Smooth muscle cell (in vitro differentiated cells): ENCODE results near the gene SLC19A1. TPM values are rescaled to one million over a fixed set of nuclear protein-coding genes. Genes with fewer than 3 reads are reported as not detected.

Source experiments
- DNase-seq: peaks from one replicate; lab custom pipeline; 2025; ENCODE audit not compliant: unreplicated experiment; lab: John Stamatoyannopoulos, UW
- H2AFZ ChIP-seq: fragments of 200-600 bp; sonication (generic); 2 replicates; pipeline ENCODE4 v1.6.0; 2016; ENCODE audit warnings: antibody characterized with exemption, low read depth, mild to moderate bottlenecking
- H3F3A ChIP-seq: fragments of 200-600 bp; sonication (generic); 2 replicates; pipeline ENCODE4 v1.6.0; 2017; ENCODE audit warnings: antibody characterized with exemption, low read depth
- H3K27ac ChIP-seq: fragments of 200-600 bp; sonication (generic); 2 replicates; pipeline ENCODE4 v1.5.1; 2016; ENCODE audit warnings: low read depth, mild to moderate bottlenecking
- H3K27me3 ChIP-seq: fragments of 200-600 bp; sonication (generic); 2 replicates; pipeline ENCODE4 v1.6.1; 2016; ENCODE audit warnings: low read depth, mild to moderate bottlenecking
- H3K36me3 ChIP-seq: fragments of 200-600 bp; sonication (generic); 2 replicates; pipeline ENCODE4 v1.5.1; 2016; ENCODE audit warnings: low read depth
- H3K4me1 ChIP-seq: fragments of 200-600 bp; sonication (generic); 2 replicates; pipeline ENCODE4 v1.5.1; 2016; ENCODE audit warnings: low read depth
- H3K4me2 ChIP-seq: fragments of 200-600 bp; sonication (generic); 2 replicates; pipeline ENCODE4 v1.6.0; 2016; ENCODE audit warnings: mild to moderate bottlenecking
- H3K4me3 ChIP-seq: fragments of 200-600 bp; sonication (generic); 2 replicates; pipeline ENCODE4 v1.5.1; 2016; ENCODE audit warnings: mild to moderate bottlenecking
- H3K79me2 ChIP-seq: fragments of 200-600 bp; sonication (generic); 2 replicates; pipeline ENCODE4 v1.6.0; 2016; ENCODE audit warnings: low read depth, mild to moderate bottlenecking
- H3K9ac ChIP-seq: fragments of 200-600 bp; sonication (generic); 2 replicates; pipeline ENCODE4 v1.6.0; 2016; ENCODE audit warnings: low read depth
- H3K9me3 ChIP-seq: fragments of 200-600 bp; sonication (generic); replicated peaks from 2 replicates; pipeline ENCODE4 v1.5.1; 2016; ENCODE audit warnings: low read depth
- H4K20me1 ChIP-seq: fragments of 200-600 bp; sonication (generic); 2 replicates; pipeline ENCODE4 v1.6.0; 2016; ENCODE audit warnings: low read depth
- WGBS: methylation state at CpG from one replicate; pipeline ENCODE4 v1.1.7; 2016; ENCODE audit warnings: low lambda C conversion rate; 5-methylcytosine and 5-hydroxymethylcytosine counted together
- polyA plus RNA-seq: library from polyadenylated mRNA; unstranded; fragments of >200 nt; fragmentation: Nextera tagmentation; extraction: Ambion mirVana; gene quantifications from 2 replicates; pipeline ENCODE4 v1.2.1, GENCODE V29; 2016
- total RNA-seq: library from RNA; depleted of rRNA; stranded (reverse); fragments of >200 nt; gene quantifications from 2 replicates; pipeline ENCODE4 v1.2.3, GENCODE V29; 2014
- TF ChIP-seq, protein P1 (sequence below): fragments of 200-600 bp; sonication (generic); IDR thresholded peaks from 2 replicates; pipeline ENCODE4 v1.5.1; 2017; ENCODE audit warnings: borderline replicate concordance, mild to moderate bottlenecking, antibody characterized with exemption; ENCODE audit not compliant: insufficient read depth, poor library complexity, severe bottlenecking

Gene SLC19A1
- total and polyA plus RNA-seq, 2 experiments from 2014 or later = 2.3 to 33.2 TPM

DNA sequence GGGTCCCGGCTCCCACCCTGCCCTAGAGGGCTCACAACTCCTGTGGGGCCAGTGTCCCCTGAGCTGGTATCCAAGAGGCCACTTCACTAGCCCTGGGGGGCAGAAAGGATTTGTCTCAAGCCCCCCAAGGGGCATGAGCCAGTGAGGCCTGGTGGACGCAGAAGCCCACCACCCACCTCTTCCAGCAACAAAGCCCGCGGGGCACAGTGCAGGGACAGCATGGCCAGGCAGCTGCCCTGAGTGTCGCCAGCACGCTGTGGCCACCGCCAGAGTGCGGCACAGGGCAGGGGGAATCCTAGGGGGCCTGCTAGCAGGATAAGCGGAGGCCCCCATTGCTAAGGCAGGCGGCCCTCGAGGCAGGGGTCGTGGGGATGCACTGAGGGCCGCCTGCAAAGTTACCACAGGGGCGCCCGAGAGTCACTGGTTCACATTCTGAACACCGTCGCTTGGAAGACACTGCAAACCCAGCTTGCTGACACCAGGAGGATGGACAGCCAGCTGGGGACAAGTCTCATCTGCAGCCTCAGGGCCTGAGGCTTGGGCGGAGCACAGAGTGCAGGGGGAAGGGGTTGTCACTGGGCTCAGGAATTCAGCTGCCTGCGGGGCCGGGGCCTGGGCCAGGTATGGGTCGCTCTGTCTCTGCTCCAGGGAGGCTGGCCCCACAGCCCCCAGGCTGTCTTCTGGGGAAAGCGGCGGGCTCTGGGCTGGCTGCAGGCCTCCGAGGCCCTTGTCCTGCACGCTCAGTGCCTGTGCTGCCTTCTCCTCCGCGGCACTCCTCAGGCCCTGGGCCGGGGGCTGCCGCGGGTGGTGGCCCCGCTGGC lies 26.8 kb downstream of the SLC19A1 start:
- Histone ChIP-seq H3F3A (peaks cover 3% of the 10 kb centered on the region), H3K9me3 (peaks cover 10% of the 10 kb centered on the region), H3K79me2 (no peaks in the 10 kb centered on the region), H2AFZ (no peak overlapping the region), H3K36me3 (peaks cover 7% of the 10 kb centered on the region), H3K4me1 (no peaks in the 10 kb centered on the region), H3K9ac (no peak overlapping the region), H3K27me3 (no peaks in the 10 kb centered on the region), H3K4me3 (no peak overlapping the region), H4K20me1 (peaks cover 15% of the 10 kb centered on the region), H3K27ac (no peak overlapping the region), H3K4me2 (no peak overlapping the region)
- 89% methylated on average over 31 of the region's 31 CpGs for WGBS
- no peak for DNase-seq
- TF ChIP-seq, protein P1, sequence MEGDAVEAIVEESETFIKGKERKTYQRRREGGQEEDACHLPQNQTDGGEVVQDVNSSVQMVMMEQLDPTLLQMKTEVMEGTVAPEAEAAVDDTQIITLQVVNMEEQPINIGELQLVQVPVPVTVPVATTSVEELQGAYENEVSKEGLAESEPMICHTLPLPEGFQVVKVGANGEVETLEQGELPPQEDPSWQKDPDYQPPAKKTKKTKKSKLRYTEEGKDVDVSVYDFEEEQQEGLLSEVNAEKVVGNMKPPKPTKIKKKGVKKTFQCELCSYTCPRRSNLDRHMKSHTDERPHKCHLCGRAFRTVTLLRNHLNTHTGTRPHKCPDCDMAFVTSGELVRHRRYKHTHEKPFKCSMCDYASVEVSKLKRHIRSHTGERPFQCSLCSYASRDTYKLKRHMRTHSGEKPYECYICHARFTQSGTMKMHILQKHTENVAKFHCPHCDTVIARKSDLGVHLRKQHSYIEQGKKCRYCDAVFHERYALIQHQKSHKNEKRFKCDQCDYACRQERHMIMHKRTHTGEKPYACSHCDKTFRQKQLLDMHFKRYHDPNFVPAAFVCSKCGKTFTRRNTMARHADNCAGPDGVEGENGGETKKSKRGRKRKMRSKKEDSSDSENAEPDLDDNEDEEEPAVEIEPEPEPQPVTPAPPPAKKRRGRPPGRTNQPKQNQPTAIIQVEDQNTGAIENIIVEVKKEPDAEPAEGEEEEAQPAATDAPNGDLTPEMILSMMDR = no peak

DNA sequence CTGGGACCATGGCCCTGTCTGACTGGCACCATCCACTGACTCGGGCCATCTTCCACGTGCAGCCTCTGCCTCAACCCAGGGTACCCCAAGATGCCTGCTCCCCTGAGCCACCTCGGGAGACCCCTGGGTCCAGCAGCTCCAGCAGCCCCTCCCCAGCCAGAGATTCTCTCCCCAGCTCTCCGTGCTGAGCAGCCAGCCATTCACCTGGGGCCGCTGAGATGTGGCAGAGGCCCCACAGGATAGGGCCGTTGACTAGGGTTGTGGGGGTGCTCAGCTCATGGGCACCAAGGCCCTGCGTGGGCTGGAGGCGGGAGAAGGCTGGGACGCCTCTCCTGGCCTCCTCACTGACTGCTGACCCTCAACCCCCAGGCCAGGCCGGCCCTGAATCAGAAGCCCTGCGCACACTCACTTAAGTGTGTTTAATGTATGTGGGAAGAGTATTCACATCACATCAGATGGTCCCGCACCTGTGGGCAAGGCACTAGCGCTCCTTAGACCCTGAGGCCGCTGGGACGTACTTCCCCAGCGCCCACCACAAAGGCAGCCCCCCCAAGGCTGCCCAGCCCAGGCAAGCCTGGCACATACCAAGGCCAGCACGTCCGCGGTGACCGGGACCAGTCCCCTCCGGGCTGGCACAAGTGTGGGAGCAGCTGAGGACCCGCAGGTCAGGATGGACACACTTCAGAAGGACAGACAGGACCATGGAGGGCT lies 27.8 kb downstream of the SLC19A1 start:
- 87% methylated on average over 22 of the region's 22 CpGs for WGBS

DNA sequence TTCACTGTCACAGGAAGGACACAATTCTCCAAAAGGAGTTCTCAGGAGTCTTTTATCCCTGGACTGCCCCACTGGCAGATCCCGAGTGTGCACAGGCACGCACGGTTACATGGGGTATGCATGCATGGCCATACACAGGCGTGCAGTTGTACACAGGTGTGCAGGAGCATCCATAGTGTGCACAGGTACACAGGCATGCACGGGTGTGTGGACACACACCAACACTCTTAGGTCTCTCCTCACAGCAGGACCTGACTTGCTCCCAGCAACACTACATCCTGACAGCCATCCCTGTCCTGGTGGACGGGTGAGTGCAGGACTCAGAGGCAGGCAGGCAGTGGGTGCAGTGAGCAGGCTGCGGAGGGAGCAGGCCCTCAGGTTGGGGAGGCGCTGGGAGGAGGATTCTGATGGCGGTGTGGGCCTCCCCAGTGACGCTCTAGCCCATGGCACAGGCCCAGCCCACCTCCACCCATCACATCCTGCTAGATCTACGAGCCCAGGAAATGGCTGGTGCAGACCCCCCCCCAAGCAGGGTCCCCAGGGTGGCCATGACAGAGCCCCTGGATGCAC lies 28.4 kb downstream of the SLC19A1 start:
- Histone ChIP-seq H3K9me3 (no peaks in the 10 kb centered on the region), H3K4me2 (no peak overlapping the region), H2AFZ (no peak overlapping the region), H3K27ac (no peak overlapping the region), H4K20me1 (peaks cover 15% of the 10 kb centered on the region), H3K27me3 (no peaks in the 10 kb centered on the region), H3K79me2 (no peaks in the 10 kb centered on the region), H3K9ac (no peak overlapping the region), H3K4me1 (no peaks in the 10 kb centered on the region), H3K4me3 (no peak overlapping the region), H3F3A (peaks cover 3% of the 10 kb centered on the region), H3K36me3 (no peaks in the 10 kb centered on the region)
- DNase-seq = no peak
- WGBS = 96% methylated on average over 10 of the region's 11 CpGs
- TF ChIP-seq, protein P1 = no peak

More for the DNA sequence above, 27.8 kb downstream of the SLC19A1 start:
- peaks cover 5% of the 10 kb centered on the region for H3K9me3 ChIP-seq
- peaks cover 15% of the 10 kb centered on the region for H4K20me1 ChIP-seq
- no peaks in the 10 kb centered on the region for H3K27me3 ChIP-seq
- H3K79me2 ChIP-seq = no peaks in the 10 kb centered on the region
- H3K4me1 ChIP-seq = no peaks in the 10 kb centered on the region
- no peak overlapping the region for H3K27ac ChIP-seq
- H3K4me3 ChIP-seq = no peak overlapping the region
- DNase-seq = no peak
- H3F3A ChIP-seq = peaks cover 3% of the 10 kb centered on the region
- H3K4me2 ChIP-seq = no peak overlapping the region
- H2AFZ ChIP-seq = no peak overlapping the region
- H3K9ac ChIP-seq = no peak overlapping the region
- TF ChIP-seq, protein P1 = no peak
- H3K36me3 ChIP-seq = peaks cover under 1% of the 10 kb centered on the region
